D721Med (cell line): Measurements from ENCODE around the gene TRPM3.

Source experiments
- DNase-seq: peaks from one replicate; pipeline ENCODE4 v3.0.0; 2011; ENCODE audit warnings: low spot score; ENCODE audit not compliant: insufficient read length
- FAIRE-seq: peaks from 2 replicates; lab custom pipeline; 2011; peaks lifted over from hg19 to GRCh38; lab: Jason Lieb, UNC
- CTCF ChIP-seq: IDR thresholded peaks from 2 replicates; pipeline ENCODE4 v1.5.1; 2012; ENCODE audit warnings: mild to moderate bottlenecking, control low read depth; ENCODE audit not compliant: insufficient read depth; ENCODE audit errors: missing control alignments

TRPM3 gene

DNA sequence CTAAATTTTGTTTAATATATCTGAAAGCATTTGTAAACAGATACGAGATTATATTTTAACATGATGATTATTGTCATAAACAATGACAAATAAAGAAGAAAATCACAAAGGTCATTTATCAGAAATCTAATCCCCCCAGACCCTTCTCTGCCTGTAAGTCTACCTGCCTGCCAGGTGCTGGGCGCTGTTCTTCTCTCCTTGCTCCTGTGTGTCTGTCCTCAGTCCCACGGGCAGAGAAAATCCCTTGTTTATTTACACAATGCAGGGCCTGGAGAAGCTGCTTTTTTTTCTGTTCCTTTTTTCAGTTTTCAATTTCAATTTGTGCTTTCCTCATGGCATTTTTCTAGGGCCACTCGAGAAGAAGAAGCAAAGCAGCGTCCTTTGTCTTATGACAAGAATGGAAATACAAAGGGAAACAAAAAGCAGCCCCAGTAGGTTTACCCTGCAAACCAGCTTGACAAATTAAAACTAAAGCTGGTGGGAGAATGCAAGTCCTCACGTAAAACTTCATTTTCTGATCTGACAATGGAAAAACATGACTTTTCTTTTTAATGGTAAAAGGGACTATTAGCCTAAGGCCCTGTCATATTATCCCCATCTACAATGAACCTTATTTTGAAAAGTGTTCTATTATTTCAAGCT, 424.6 kb downstream of the TRPM3 start:
- FAIRE-seq, result no peak
- no peak for TF ChIP-seq CTCF

DNA sequence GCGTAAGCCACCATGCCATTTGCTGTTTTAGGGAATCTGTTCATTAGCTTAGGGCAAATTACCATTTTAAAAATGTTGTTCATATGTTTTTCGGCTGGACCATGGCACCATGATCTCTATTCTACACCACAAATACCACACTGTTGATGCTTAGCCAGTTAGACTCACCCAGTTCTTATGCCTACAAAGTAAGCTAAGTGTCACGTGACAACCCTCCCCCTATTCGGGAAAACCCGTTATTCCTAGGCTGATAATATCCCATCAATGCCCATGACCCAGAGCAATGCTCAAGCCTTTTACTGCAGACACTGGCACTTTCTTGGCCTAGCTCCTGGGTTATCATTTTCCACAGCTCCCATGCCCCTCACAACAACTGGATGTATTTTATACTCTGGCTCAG, 426.7 kb downstream of the TRPM3 start:
- TF ChIP-seq CTCF, result no peak
- FAIRE-seq (no peak), DNase-seq (no peak)

More for the DNA sequence above, 424.6 kb downstream of the TRPM3 start:
- DNase-seq, result no peak

DNA sequence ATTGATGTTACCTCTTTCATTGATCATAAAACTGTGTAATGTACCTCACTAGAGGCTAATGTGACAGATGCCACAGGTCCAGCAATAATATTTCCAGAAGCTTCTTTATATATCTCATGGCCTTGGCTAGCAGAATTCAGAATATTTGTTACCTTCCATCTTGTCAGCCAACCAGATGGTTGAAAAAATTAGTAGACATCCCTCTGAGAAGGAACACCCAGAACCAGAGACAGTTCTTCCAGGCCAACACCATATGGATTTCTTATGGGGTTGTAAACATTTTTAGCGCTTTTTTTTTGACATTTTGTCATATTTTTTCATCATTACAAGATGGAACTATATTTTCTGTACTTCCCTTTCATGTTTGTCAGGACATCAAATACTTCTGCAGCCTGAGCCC, 428.2 kb downstream of the TRPM3 start:
- DNase-seq (no peak), FAIRE-seq (no peak)
- no peak for TF ChIP-seq CTCF

- FAIRE-seq (no peak), DNase-seq (no peak)
- TF ChIP-seq CTCF, result no peak
Measured at GRCh38 chr9:70692431-70692830, 429.0 kb downstream of the TRPM3 start.

- TF ChIP-seq CTCF, result no peak
- FAIRE-seq (no peak), DNase-seq (no peak)
Measured at GRCh38 chr9:70688704-70689103, 432.7 kb downstream of the TRPM3 start.

DNA sequence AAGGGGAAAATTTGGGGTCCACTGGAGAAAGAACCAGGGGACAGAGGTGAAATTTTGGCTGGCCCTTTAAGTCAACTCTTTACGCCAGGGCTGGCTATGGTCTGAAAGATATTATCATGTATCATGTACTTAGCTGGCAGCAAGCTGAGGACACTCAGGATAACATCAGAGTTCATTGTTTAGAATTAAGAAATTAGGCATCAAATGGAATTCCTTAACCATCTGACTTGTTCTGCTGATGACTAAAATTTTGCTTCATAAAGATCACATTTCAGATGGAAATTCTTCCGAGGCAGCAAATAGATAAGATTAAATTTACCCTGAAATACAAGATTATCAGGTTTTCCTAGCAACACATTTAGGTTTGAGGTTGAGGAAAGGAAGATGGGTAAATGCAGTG, 437.6 kb downstream of the TRPM3 start:
- FAIRE-seq (no peak), DNase-seq (no peak)
- no peak for TF ChIP-seq CTCF

DNA sequence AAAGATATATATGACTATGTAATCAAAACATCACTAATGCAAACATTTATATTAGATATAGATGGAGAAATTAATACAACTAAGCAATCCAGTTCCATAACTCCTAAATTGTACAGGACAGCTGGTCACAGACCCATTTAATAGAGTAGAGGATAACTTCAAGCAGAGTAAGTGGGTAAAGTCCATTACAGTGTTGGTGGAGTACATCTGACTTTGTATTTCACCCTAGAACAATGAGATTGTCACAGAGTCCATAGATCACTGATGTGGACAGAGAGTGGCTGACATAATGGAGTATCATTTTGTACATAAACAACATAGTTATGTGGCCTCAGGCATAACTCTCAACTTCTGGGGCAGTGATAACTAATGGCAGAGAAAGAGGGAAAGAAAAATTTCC, 439.1 kb downstream of the TRPM3 start:
- no peak for DNase-seq
- no peak for FAIRE-seq
- TF ChIP-seq CTCF, result no peak
